K562 (cell line): ENCODE measurements around the gene C1QTNF12. TPM values are rescaled to one million over a fixed set of nuclear protein-coding genes. Genes with fewer than 3 reads are reported as not detected.

Source experiments
- ATAC-seq: fragments of 200-7000 bp; cut with Tn5 transposase; 3 replicates; pipeline ENCODE4 v1.9.1; 2020; ENCODE audit warnings: moderate library complexity
- BruUV-seq: library from RNA; stranded (reverse); fragments of 400-500 nt; replicated peaks from 2 replicates; lab custom pipeline; 2021; lab: Mats Ljungman, UMichigan
- CTCF ChIA-PET: fragments of 300-600 bp; formaldehyde crosslinking; extraction: SDS; loops from one replicate; lab custom pipeline; 2021; ENCODE audit warnings: low intra/inter-chr PET ratio; lab: Yijun Ruan, JAX
- POLR2A ChIA-PET: fragments of 300-600, 350-650 bp; sonication (Branson Sonifier 250); formaldehyde crosslinking; extraction: SDS; loops from one replicate; lab custom pipeline; 2021; ENCODE audit warnings: antibody characterized with exemption, inconsistent platforms; lab: Yijun Ruan, JAX
- DNase-seq, 4 experiments: peaks; one replicate each; pipeline versions ENCODE4 v3.0.0 to v3.0.0-alpha.2; 2011 to 2018; ENCODE audit warnings: low spot score in 3 of 4, mixed read lengths in 3 of 4; ENCODE audit errors: extremely low read depth in 1 of 4
- FAIRE-seq: peaks from 2 replicates; lab custom pipeline; 2011; peaks lifted over from hg19 to GRCh38; lab: Jason Lieb, UNC
- H2AFZ ChIP-seq: 2 replicates; pipeline ENCODE4 v1.6.0; 2011; ENCODE audit warnings: low read depth, low read length, control low read depth, inconsistent platforms
- H3K27ac ChIP-seq: fragments of 200-600 bp; 3 replicates; pipeline ENCODE4 v1.8.0; 2011; ENCODE audit warnings: low read depth, mild to moderate bottlenecking, control low read depth, inconsistent platforms, low read length, moderate library complexity, mixed read lengths; ENCODE audit errors: extremely low read depth
- H3K27me3 ChIP-seq, 2 experiments: fragments of 300-600 bp in 1 of 2; 2 replicates in 1 of 2; 3 replicates in 1 of 2; pipeline versions ENCODE4 v1.6.0 to v1.8.0; 2011; ENCODE audit warnings: inconsistent platforms in 2 of 2, low read length in 2 of 2, mild to moderate bottlenecking in 1 of 2, mixed read lengths in 1 of 2, moderate library complexity in 1 of 2; ENCODE audit not compliant: control insufficient read depth in 2 of 2, insufficient read depth in 2 of 2
- H3K36me3 ChIP-seq: fragments of 300-600 bp; 3 replicates; pipeline ENCODE4 v1.8.0; 2011; ENCODE audit warnings: mild to moderate bottlenecking, low read length, inconsistent platforms; ENCODE audit not compliant: control insufficient read depth, insufficient read depth
- H3K4me1 ChIP-seq, 2 experiments: fragments of 200-600 bp in 1 of 2; replicated peaks in 1 of 2; 2 replicates in 1 of 2; 3 replicates in 1 of 2; pipeline versions ENCODE4 v1.5.1 to v1.8.0; 2011; ENCODE audit warnings: inconsistent platforms in 2 of 2, low read length in 2 of 2, mild to moderate bottlenecking in 1 of 2, mixed read lengths in 1 of 2, moderate library complexity in 1 of 2; ENCODE audit not compliant: control insufficient read depth in 2 of 2, insufficient read depth in 2 of 2
- H3K4me2 ChIP-seq: 2 replicates; pipeline ENCODE4 v1.6.1; 2011; ENCODE audit warnings: low read length, control low read depth, inconsistent platforms, mixed read lengths; ENCODE audit not compliant: insufficient read depth
- H3K4me3 ChIP-seq: fragments of 200-600 bp; sonication (generic), shearing (Covaris generic); 2 replicates; pipeline ENCODE4 v1.5.1; 2016; ENCODE audit warnings: control low read depth, inconsistent platforms
- H3K79me2 ChIP-seq: fragments of 200-600 bp; 3 replicates; pipeline ENCODE4 v1.8.0; 2011; ENCODE audit warnings: low read length, inconsistent platforms; ENCODE audit not compliant: control insufficient read depth, insufficient read depth
- H3K9ac ChIP-seq, 2 experiments: 2 replicates each; pipeline versions ENCODE4 v1.6.0 to v1.6.1; 2011; ENCODE audit warnings: low read depth in 2 of 2, low read length in 2 of 2, control low read depth in 1 of 2, inconsistent platforms in 1 of 2, mild to moderate bottlenecking in 1 of 2, mixed read lengths in 1 of 2; ENCODE audit not compliant: insufficient read depth in 1 of 2
- H3K9me1 ChIP-seq: one replicate; pipeline ENCODE4 v1.6.0; 2011; ENCODE audit warnings: inconsistent platforms, mild to moderate bottlenecking, low read length, moderate library complexity; ENCODE audit not compliant: control insufficient read depth, insufficient read depth
- H3K9me3 ChIP-seq: replicated peaks from 2 replicates; pipeline ENCODE4 v1.5.1; 2011; ENCODE audit warnings: low read depth, low read length, inconsistent platforms; ENCODE audit not compliant: control insufficient read depth, insufficient read depth
- H4K20me1 ChIP-seq: replicated peaks from 2 replicates; pipeline ENCODE4 v1.6.1; 2011; ENCODE audit warnings: low read length, inconsistent platforms, mixed read lengths; ENCODE audit not compliant: control insufficient read depth, insufficient read depth
- AFF1 ChIP-seq, 2 experiments: fragments of 450-650 bp; IDR thresholded peaks; 2 replicates each; pipeline ENCODE4 v1.6.1; 2018; ENCODE audit warnings: mild to moderate bottlenecking in 2 of 2, low read depth in 1 of 2; ENCODE audit not compliant: partially characterized antibody in 2 of 2
- ARID3A ChIP-seq: IDR thresholded peaks from 2 replicates; pipeline ENCODE4 v1.6.1; 2012; ENCODE audit warnings: low read depth, low read length, improper control_type of control experiment, borderline replicate concordance
- EGR1 ChIP-seq: fragments of 450-650 bp; conservative IDR thresholded peaks from 2 replicates; pipeline ENCODE4 v1.6.1; 2017; ENCODE audit warnings: mild to moderate bottlenecking
- FOXO4 ChIP-seq: fragments of 450-650 bp; formaldehyde crosslinking; IDR thresholded peaks from 2 replicates; pipeline ENCODE4 v1.4.0; 2020; ENCODE audit warnings: mild to moderate bottlenecking, moderate library complexity
- L3MBTL2 ChIP-seq: fragments of 450-650 bp; IDR thresholded peaks from 2 replicates; pipeline ENCODE4 v1.6.1; 2016; ENCODE audit warnings: mild to moderate bottlenecking, moderate library complexity
- MIER1 ChIP-seq: fragments of 450-650 bp; IDR thresholded peaks from 2 replicates; pipeline ENCODE4 v1.6.1; 2016; ENCODE audit warnings: antibody characterized with exemption, mild to moderate bottlenecking, low read depth
- NCOA6 ChIP-seq: fragments of 450-650 bp; IDR thresholded peaks from 2 replicates; pipeline ENCODE4 v1.6.1; 2017; ENCODE audit warnings: mild to moderate bottlenecking
- SAP30 ChIP-seq: fragments of 200-600 bp; sonication (generic); IDR thresholded peaks from 2 replicates; pipeline ENCODE4 v1.6.1; 2012; ENCODE audit warnings: borderline replicate concordance, low read depth, mild to moderate bottlenecking, moderate library complexity, low read length, control low read depth, inconsistent platforms; ENCODE audit not compliant: insufficient read depth, poor library complexity, severe bottlenecking
- ZNF57 ChIP-seq: fragments of 450-650 bp; formaldehyde crosslinking; IDR thresholded peaks from 2 replicates; pipeline ENCODE4 v1.4.0; 2020; ENCODE audit warnings: mild to moderate bottlenecking, moderate library complexity
- WGBS: fragments of 100-300 bp; shearing (Covaris generic); methylation state at CpG from one replicate; pipeline ENCODE4 v1.1.6; 2016; ENCODE audit warnings: low coverage, mixed read lengths; ENCODE audit not compliant: insufficient coverage; ENCODE audit errors: missing lambda C conversion rate; 5-methylcytosine and 5-hydroxymethylcytosine counted together
- in situ Hi-C: fragments of 300-500 bp; cut with MboI; formaldehyde crosslinking; loops from 4 replicates; pipeline ENCODE4 v1.15.0; 2018; ENCODE audit warnings: inconsistent platforms, mixed read lengths
- intact Hi-C: fragments of 100-400 bp; cut with micrococcal nuclease; formaldehyde crosslinking; loops from 2 replicates; pipeline ENCODE4 v1.14.2; 2022
- polyA plus RNA-seq, 8 experiments: library from polyadenylated mRNA; depleted of rRNA in 4 of 8; stranded (reverse) in 5 of 8; unstranded in 3 of 8; fragments of >200 nt; fragmentation: Nextera tagmentation in 2 of 8; fragmentation: Illumina TruSeq in 1 of 8; extraction: Ambion mirVana in 2 of 8; extraction: Trizol in 1 of 8; gene quantifications; 2 replicates each; pipeline versions ENCODE4 v1.2.1 to v1.2.3, GENCODE V29; 2011 to 2014; ENCODE audit warnings: inconsistent platforms in 1 of 8, missing spikeins in 1 of 8
- total RNA-seq, 7 experiments: library from RNA; depleted of rRNA in 6 of 7; stranded (reverse); fragments of >200 nt in 6 of 7; fragmentation: Illumina TruSeq in 2 of 7; extraction: Trizol in 2 of 7; gene quantifications; 2 replicates each; pipeline versions ENCODE4 v1.2.1 to v1.2.3, GENCODE V29; 2011 to 2021; ENCODE audit warnings: low replicate concordance in 1 of 7

Gene C1QTNF12
- total and polyA plus RNA-seq, 9 of the 15 experiments (the other 6 are each of a cell fraction or from before 2014, with no cell fraction given): 0.11 to 4.3 (median 0.93) TPM; not detected in 3

- WGBS: 57% methylated on average over 5 of the region's 8 CpGs
- Histone ChIP-seq H2AFZ (no peak overlapping the region), H3K27me3 (no peaks in the 10 kb centered on the region; a peak in 2 of 5 replicates), H3K27ac (no peak overlapping the region), H3K9me3 (peaks cover 6% of the 10 kb centered on the region; the same call in 1 of the 2 replicates), H3K9ac (no peak overlapping the region), H3K36me3 (no peaks in the 10 kb centered on the region), H3K79me2 (no peaks in the 10 kb centered on the region), H3K4me2 (no peak overlapping the region), H3K9me1 (no peaks in the 10 kb centered on the region), H4K20me1 (no peaks in the 10 kb centered on the region), H3K4me1 (peaks cover 0 to 49% of the 10 kb centered on the region in 2 experiments; a peak in 3 of 5 replicates), H3K4me3 (no peak overlapping the region)
- CTCF ChIA-PET: no interaction called here
- intact Hi-C loops: no loop called here
- POLR2A ChIA-PET: no interaction called here
- in situ Hi-C loops: no loop called here
- DNase-seq (no peak), ATAC-seq (no peak), FAIRE-seq (no peak)
- TF ChIP-seq MIER1 (no peak), ZNF57 (no peak), EGR1 (no peak), L3MBTL2 (no peak), ARID3A (no peak), AFF1 (IDR thresholded peaks at IDR 0.05; ENCODE audit: low read depth in 1 of 2, partially characterized antibody in 2 of 2) (no peak), NCOA6 (no peak), SAP30 (no peak), FOXO4 (CRISPR knock-in tag) (no peak)
- no TSS peak for BruUV-seq
These were observed 49.4 kb downstream of the C1QTNF12 start for GRCh38 chr1:1197188-1197500.
